K562 (cell line): ENCODE measurements around the gene DIAPH1. TPM values are rescaled to one million over a fixed set of nuclear protein-coding genes. Genes with fewer than 3 reads are reported as not detected.
A peak's percentile ranks its signal among the peaks of the same experiment; 100 is the strongest.

Experiments used
- ATF7 ChIP-seq: fragments of 450-650 bp; IDR thresholded peaks from 2 replicates; pipeline ENCODE4 v1.7.1; 2014; ENCODE audit warnings: mild to moderate bottlenecking, moderate library complexity
- BCOR ChIP-seq: fragments of 450-650 bp; IDR thresholded peaks from 2 replicates; pipeline ENCODE4 v1.6.1; 2016
- BRCA1 ChIP-seq, 2 experiments: fragments of 450-650 bp in 1 of 2; sonication (generic) in 1 of 2; formaldehyde crosslinking in 1 of 2; IDR thresholded peaks; 2 replicates each; pipeline versions ENCODE4 v1.5.0 to v1.6.1; 2017 to 2020; ENCODE audit warnings: mild to moderate bottlenecking in 1 of 2, missing genetic modification reagents in 1 of 2
- CXXC5 ChIP-seq: fragments of 250-450 bp; sonication (Bioruptor Pico); IDR thresholded peaks from 2 replicates; pipeline ENCODE4 v1.8.0; 2022; ENCODE audit warnings: inconsistent platforms, mild to moderate bottlenecking, moderate library complexity
- DNMT1 ChIP-seq: fragments of 450-650 bp; IDR thresholded peaks from 2 replicates; pipeline ENCODE4 v1.6.1; 2016; ENCODE audit warnings: antibody characterized with exemption, mild to moderate bottlenecking
- E2F1 ChIP-seq: sonication (generic); formaldehyde crosslinking; IDR thresholded peaks from 2 replicates; pipeline ENCODE4 v1.8.1; 2023; ENCODE audit warnings: mild to moderate bottlenecking, missing genetic modification reagents, moderate library complexity
- ETS1 ChIP-seq: conservative IDR thresholded peaks from 2 replicates; pipeline ENCODE4 v1.6.1; 2011; ENCODE audit warnings: low read depth, mild to moderate bottlenecking, low read length; ENCODE audit not compliant: control insufficient read depth
- FOSL1 ChIP-seq: fragments of 200-800 bp; sonication (Bioruptor generic); conservative IDR thresholded peaks from 2 replicates; pipeline ENCODE4 v1.6.1; 2016; ENCODE audit warnings: missing genetic modification characterization, missing compliant biosample characterization
- FOXP1 ChIP-seq: sonication (generic); formaldehyde crosslinking; IDR thresholded peaks from 2 replicates; pipeline ENCODE4 v1.8.0; 2022; ENCODE audit warnings: mild to moderate bottlenecking, missing genetic modification reagents
- KLF10 ChIP-seq: fragments of 250-450 bp; sonication (Bioruptor Pico); IDR thresholded peaks from 2 replicates; pipeline ENCODE4 v1.6.1; 2021; ENCODE audit warnings: matching md5 sums
- MCM2 ChIP-seq: fragments of 450-650 bp; IDR thresholded peaks from 2 replicates; pipeline ENCODE4 v1.6.1; 2017; ENCODE audit warnings: low read depth, mild to moderate bottlenecking
- PCBP1 ChIP-seq: fragments of 200-400 bp; formaldehyde crosslinking; IDR thresholded peaks from 2 replicates; pipeline ENCODE4 v1.6.1; 2018; ENCODE audit warnings: mild to moderate bottlenecking, low read depth, low read length; ENCODE audit not compliant: poor library complexity, severe bottlenecking
- PHF21A ChIP-seq: fragments of 450-650 bp; IDR thresholded peaks from 2 replicates; pipeline ENCODE4 v1.6.1; 2017; ENCODE audit warnings: low read depth, borderline replicate concordance
- PHF8 ChIP-seq: fragments of 200-600 bp; sonication (generic); IDR thresholded peaks from 2 replicates; pipeline ENCODE4 v1.6.1; 2012; ENCODE audit warnings: mixed run types, mild to moderate bottlenecking, inconsistent platforms, low read length, moderate library complexity, borderline replicate concordance
- RFX7 ChIP-seq: fragments of 250-450 bp; sonication (Bioruptor Pico); IDR thresholded peaks from 2 replicates; pipeline ENCODE4 v1.5.1; 2021; ENCODE audit warnings: mild to moderate bottlenecking
- SLC30A9 ChIP-seq: fragments of 250-450 bp; sonication (Bioruptor Pico); IDR thresholded peaks from 2 replicates; pipeline ENCODE4 v1.8.0; 2022; ENCODE audit warnings: mild to moderate bottlenecking, moderate library complexity
- SMARCB1 ChIP-seq: IDR thresholded peaks from 2 replicates; pipeline ENCODE4 v1.6.1; 2011; ENCODE audit warnings: improper control_type of control experiment, low read depth; ENCODE audit not compliant: insufficient read length
- SRSF7 ChIP-seq: fragments of 200-400 bp; formaldehyde crosslinking; optimal IDR thresholded peaks from 2 replicates; pipeline ENCODE3; 2017; ENCODE audit warnings: mild to moderate bottlenecking, low read depth, low read length
- STAG1 ChIP-seq: sonication (generic); formaldehyde crosslinking; IDR thresholded peaks from 2 replicates; pipeline ENCODE4 v1.5.0; 2020; ENCODE audit warnings: missing genetic modification reagents, borderline replicate concordance
- STAT5A ChIP-seq: IDR thresholded peaks from 2 replicates; pipeline ENCODE4 v1.6.1; 2012; ENCODE audit warnings: low read length, inconsistent platforms, borderline replicate concordance
- TEAD2 ChIP-seq: fragments of 450-650 bp; IDR thresholded peaks from 2 replicates; pipeline ENCODE4 v1.6.1; 2016; ENCODE audit warnings: missing genetic modification characterization, control low read depth, missing compliant biosample characterization
- ZFPM2 ChIP-seq: fragments of 250-450 bp; sonication (Bioruptor Pico); IDR thresholded peaks from 2 replicates; pipeline ENCODE4 v1.5.1; 2022; ENCODE audit warnings: mild to moderate bottlenecking
- ZNF12 ChIP-seq: sonication (generic); formaldehyde crosslinking; IDR thresholded peaks from 2 replicates; pipeline ENCODE4 v1.4.0; 2020; ENCODE audit warnings: mild to moderate bottlenecking, missing genetic modification reagents
- ZNF133 ChIP-seq: fragments of 250-450 bp; sonication (Bioruptor Pico); IDR thresholded peaks from 2 replicates; pipeline ENCODE4 v1.4.0; 2020; ENCODE audit warnings: mild to moderate bottlenecking
- ZNF444 ChIP-seq: fragments of 250-450 bp; sonication (Bioruptor Pico); IDR thresholded peaks from 2 replicates; pipeline ENCODE4 v1.4.0; 2020; ENCODE audit warnings: mild to moderate bottlenecking, moderate library complexity
- ZNF511 ChIP-seq: sonication (generic); formaldehyde crosslinking; IDR thresholded peaks from 2 replicates; pipeline ENCODE4 v1.8.0; 2022; ENCODE audit warnings: mild to moderate bottlenecking, missing genetic modification reagents
- ZNF717 ChIP-seq: fragments of 250-450 bp; sonication (Bioruptor Pico); IDR thresholded peaks from 2 replicates; pipeline ENCODE4 v1.5.0; 2021
- ZNF75A ChIP-seq: fragments of 450-650 bp; formaldehyde crosslinking; IDR thresholded peaks from 2 replicates; pipeline ENCODE4 v1.4.0; 2020; ENCODE audit warnings: mild to moderate bottlenecking
- ZNF76 ChIP-seq: fragments of 250-450 bp; sonication (Bioruptor Pico); IDR thresholded peaks from 2 replicates; pipeline ENCODE4 v1.4.0; 2020; ENCODE audit warnings: mild to moderate bottlenecking, moderate library complexity, borderline replicate concordance
- ZNF79 ChIP-seq: fragments of 250-450 bp; sonication (Bioruptor Pico); IDR thresholded peaks from 2 replicates; pipeline ENCODE4 v1.4.0; 2020; ENCODE audit warnings: low read depth, mild to moderate bottlenecking, moderate library complexity
- polyA plus RNA-seq, 8 experiments: library from polyadenylated mRNA; depleted of rRNA in 4 of 8; stranded (reverse) in 5 of 8; unstranded in 3 of 8; fragments of >200 nt; fragmentation: Nextera tagmentation in 2 of 8; fragmentation: Illumina TruSeq in 1 of 8; extraction: Ambion mirVana in 2 of 8; extraction: Trizol in 1 of 8; gene quantifications; 2 replicates each; pipeline versions ENCODE4 v1.2.1 to v1.2.3, GENCODE V29; 2011 to 2014; ENCODE audit warnings: inconsistent platforms in 1 of 8, missing spikeins in 1 of 8
- total RNA-seq, 7 experiments: library from RNA; depleted of rRNA in 6 of 7; stranded (reverse); fragments of >200 nt in 6 of 7; fragmentation: Illumina TruSeq in 2 of 7; extraction: Trizol in 2 of 7; gene quantifications; 2 replicates each; pipeline versions ENCODE4 v1.2.1 to v1.2.3, GENCODE V29; 2011 to 2021; ENCODE audit warnings: low replicate concordance in 1 of 7

The DIAPH1 gene
- total and polyA plus RNA-seq, 9 of the 15 experiments (the other 6 are each of a cell fraction or from before 2014, with no cell fraction given) = 60.8 to 328 (median 97.8) TPM

GRCh38 chr5:141637767-141638419 lies 19.1 kb upstream of the DIAPH1 start (continued):
- TF ChIP-seq RFX7 (CRISPR knock-in tag) = no peak
- TF ChIP-seq ZNF75A (CRISPR knock-in tag) = no peak
- peak; percentile 62; the same call in 1 of the 2 replicates for TF ChIP-seq FOXP1 (CRISPR knock-in tag)
- no peak for TF ChIP-seq ZNF444 (CRISPR knock-in tag)
- no peak for TF ChIP-seq FOSL1 (tag)
- TF ChIP-seq ZFPM2 (CRISPR knock-in tag) = no peak
- TF ChIP-seq ZNF717 (CRISPR knock-in tag) = no peak
- no peak for TF ChIP-seq SRSF7
- TF ChIP-seq PHF21A = no peak
- no peak for TF ChIP-seq MCM2
- no peak for TF ChIP-seq PCBP1
- TF ChIP-seq E2F1 (CRISPR knock-in tag) = no peak
- TF ChIP-seq ETS1 = peak; percentile 89
- TF ChIP-seq ZNF12 (CRISPR knock-in tag) = no peak
- no peak for TF ChIP-seq DNMT1
- TF ChIP-seq SLC30A9 (CRISPR knock-in tag) = no peak
- TF ChIP-seq SMARCB1 = no peak
- no peak for TF ChIP-seq PHF8
- 0 out of 2 replicates have a peak, but pooled peaks have one; percentile 38 for TF ChIP-seq ZNF511 (CRISPR knock-in tag)
- no peak for TF ChIP-seq ZNF133 (CRISPR knock-in tag)
- TF ChIP-seq ATF7 = 0 out of 2 replicates have a peak, but pooled peaks have one; percentile 18
- TF ChIP-seq TEAD2 = no peak
- TF ChIP-seq STAG1 (CRISPR knock-in tag) = no peak
- TF ChIP-seq KLF10 = no peak
- TF ChIP-seq ZNF79 = no peak
- no peak for TF ChIP-seq BRCA1 (IDR thresholded peaks at IDR 0.05)
- TF ChIP-seq BRCA1 (CRISPR knock-in tag; IDR thresholded peaks at IDR 0.05) = 0 out of 2 replicates have a peak, but pooled peaks have one; percentile 36
- peak; percentile 68 for TF ChIP-seq CXXC5
- TF ChIP-seq BCOR = no peak
- TF ChIP-seq ZNF76 (CRISPR knock-in tag) = no peak
- TF ChIP-seq STAT5A = no peak
